Activated CD8-positive, alpha-beta memory T cell treated with anti-CD3 and anti-CD28 coated beads, Interleukin-2, amount 50 U/mL, for 1 hour (primary cell): ENCODE results near the gene CLSTN3.

Experiments used
- DNase-seq: peaks from one replicate; pipeline ENCODE4 v3.0.0-alpha.2; 2020; ENCODE audit errors: extremely low read depth

The CLSTN3 gene

DNA sequence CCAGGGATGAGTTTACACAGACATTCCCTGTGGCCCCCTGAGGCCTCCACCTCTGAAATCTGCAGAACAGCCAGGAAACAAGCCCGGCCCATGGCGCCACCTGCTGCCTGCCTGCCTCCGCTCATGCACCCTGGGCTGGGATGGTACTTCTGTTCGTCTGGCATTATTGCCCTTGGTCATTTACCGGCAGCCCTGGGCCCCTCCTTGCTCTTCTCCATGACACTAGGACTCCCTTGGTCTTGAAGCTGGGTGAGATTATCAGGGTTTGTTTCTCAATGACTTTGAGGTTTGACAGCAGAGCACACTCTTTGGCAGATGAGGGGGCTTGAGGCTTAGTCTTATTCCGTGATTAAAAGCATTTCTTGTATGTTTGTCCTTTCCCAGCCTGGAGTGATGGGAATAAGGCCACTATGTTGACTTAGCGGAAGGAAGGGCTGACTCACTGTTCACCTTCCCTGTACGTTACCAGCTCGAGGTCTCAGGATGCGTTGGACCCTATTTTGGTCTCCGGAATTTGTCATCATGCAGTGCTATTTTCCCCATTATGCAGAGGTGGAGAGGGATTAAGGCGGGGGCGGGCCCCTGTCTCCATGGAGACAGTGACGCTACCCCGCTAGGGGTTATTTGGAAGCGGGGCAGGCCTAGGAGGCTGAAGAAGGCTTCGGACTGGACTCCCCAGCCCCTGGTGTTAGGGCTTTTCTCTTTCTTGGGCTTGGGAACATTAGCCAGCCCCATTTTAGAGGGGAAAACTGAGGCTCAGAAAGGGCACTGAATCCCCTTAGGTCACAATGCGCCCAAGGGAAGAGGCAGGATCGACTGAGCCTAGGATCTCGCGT is 58.6 kb downstream of the CLSTN3 start:
- DNase-seq = no peak

GRCh38 chr12:7189398-7190267 is 59.5 kb downstream of the CLSTN3 start, which contains the start of gene PEX5:
TSS of gene PEX5 (plus strand) at chr12:7189686. CDS start at chr12:7190378, 692 bp downstream.
- DNase-seq = peak; percentile 43

GRCh38 chr12:7190268-7191055 is 60.3 kb downstream of the CLSTN3 start:
- no peak for DNase-seq

DNA sequence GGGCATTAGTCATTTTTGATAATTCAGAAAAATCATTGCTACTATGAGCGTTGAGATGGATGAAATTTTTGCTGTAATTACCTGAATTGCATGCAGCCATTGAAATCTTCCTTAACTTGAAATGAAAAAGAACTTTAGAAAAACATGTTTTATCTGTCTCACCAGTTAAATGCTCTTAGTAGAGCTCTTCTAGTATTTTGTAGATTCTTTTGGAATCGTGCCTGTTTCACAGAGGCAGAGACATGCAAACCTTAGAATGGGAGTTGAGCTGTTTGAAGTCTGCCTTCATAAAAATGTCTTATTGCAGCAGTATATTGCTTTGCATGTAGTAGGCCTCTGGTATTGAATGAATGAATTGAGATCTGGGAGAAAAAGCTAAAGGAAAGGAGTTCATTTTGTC is 63.5 kb downstream of the CLSTN3 start:
- no peak for DNase-seq

DNA sequence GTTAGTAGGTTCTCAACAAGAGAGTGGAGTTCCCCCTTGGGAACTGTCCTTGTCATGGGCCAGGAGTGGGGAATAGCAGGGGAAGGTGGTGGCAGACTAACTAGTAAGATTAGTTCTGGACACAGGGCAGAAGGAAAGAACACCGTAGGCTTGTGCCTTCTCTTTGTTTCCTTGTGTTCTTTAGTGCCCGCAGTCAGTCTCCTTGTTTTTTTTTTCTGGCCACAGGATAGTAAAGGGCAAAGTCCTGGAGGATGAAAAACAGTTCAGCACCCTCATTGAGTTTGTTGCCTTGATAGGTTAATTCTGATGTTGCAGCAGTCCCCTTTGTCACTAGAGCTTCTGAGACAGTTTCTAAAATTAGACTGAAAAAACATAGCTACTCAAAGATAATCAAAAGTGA is 67.7 kb downstream of the CLSTN3 start:
- no peak for DNase-seq

- no peak for DNase-seq
These were observed 72.9 kb downstream of the CLSTN3 start for GRCh38 chr12:7203109-7203508.

GRCh38 chr12:7205091-7205490 is 74.9 kb downstream of the CLSTN3 start:
- DNase-seq = no peak

DNA sequence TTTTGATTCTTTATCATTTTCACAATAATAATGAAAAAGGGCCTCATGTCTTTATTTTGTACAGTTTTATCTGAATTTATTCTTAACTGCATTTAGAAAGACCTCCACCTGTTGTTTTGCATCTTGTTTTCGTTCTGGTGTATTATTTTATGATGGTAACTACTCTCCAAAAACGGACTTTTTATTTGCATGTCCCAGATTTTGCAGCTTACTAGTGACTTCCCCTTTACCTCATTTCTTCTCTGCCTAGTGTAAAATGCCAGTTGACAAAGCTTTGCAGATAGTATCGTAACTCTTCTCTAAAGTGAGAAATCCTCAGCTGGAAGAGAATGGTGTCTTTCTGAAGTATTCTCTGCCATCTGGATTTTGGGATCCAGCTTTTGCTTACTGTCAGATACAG is 76.5 kb downstream of the CLSTN3 start:
- DNase-seq = no peak

DNA sequence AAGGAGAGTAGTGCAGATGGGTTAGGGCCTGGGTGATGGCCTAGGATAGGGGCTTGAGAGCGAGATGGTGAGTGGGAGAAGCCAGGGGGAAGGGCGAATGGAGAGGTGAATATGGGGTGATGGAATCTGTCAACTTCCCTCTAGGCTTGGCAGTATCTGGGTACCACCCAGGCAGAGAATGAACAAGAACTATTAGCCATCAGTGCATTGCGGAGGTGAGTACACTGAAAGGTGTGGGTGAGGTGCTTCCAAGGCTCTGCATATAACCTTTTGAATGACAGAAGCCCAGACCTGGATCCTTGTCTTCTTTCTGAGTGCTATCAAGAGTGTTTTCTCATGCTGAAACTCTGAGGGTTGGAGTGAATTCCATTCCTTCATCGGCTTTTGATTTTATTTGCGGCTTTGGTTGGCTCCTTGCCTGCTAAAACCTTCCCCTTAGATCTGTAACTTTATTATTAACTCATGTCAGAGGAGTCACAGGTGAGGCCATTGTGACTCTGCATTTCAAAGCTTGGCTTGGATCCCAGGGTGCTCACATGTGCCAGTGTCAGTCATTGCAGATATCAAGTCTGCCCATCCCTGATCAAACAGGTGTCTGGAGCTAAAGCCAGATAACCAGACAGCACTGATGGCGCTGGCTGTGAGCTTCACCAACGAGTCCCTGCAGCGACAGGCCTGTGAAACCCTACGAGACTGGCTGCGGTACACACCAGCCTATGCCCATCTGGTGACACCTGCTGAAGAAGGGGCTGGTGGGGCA is 77.9 kb downstream of the CLSTN3 start:
- DNase-seq = no peak
